ENCODE results near the gene MRPS26. TPM values are rescaled to one million over a fixed set of nuclear protein-coding genes. Genes with fewer than 3 reads are reported as not detected.

The MRPS26 gene
- total and polyA plus RNA-seq, 4 donors = 29.8 to 67.8 (median 57.3) TPM

DNA sequence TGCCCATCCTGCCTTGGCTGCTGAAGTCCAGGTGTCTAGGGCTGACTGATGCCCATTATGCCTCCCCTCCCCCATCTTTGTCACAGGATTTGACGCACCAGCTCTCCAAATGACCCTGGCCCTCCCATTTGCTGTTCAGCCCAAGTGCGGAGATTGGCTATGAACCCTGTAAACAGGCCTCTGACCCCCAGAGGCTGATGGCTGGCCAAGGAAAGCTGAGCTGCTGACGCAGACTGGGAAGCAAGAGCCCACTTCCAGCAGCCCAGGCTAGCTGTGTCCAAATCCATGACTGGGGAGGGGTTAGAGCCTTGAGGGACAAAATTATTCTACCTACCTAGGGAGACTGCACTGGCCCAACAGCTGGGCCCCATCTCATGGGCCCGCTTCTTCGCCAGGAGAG, 3.2 kb upstream of the MRPS26 start:
- 84 to 87% methylated on average over 5 of the region's 5 CpGs for WGBS, 2 donors
- Histone ChIP-seq H3K27ac (ENCODE audit: low read depth in 1 of 2, low read length in 1 of 2) (peak overlapping the region in 1 of 2 donors; percentile 43), H3K27me3 (ENCODE audit: control insufficient read depth in 3 of 3, insufficient read depth in 3 of 3, low read length in 2 of 3) (no peaks in the 10 kb centered on the region), H3K36me3 (ENCODE audit: control insufficient read depth in 4 of 4, insufficient read depth in 4 of 4, low read length in 4 of 4) (peaks cover under 1 to 25% (median 21%) of the 10 kb centered on the region in 4 donors), H3K4me1 (ENCODE audit: control insufficient read depth in 5 of 5, insufficient read depth in 5 of 5, low read length in 5 of 5) (peaks cover 0 to 30% (median 13%) of the 10 kb centered on the region in 5 donors), H3K9ac (ENCODE audit: insufficient read depth in 1 of 2, low read length in 2 of 2) (peak overlapping the region in 1 of 2 donors; percentile 73), H3K4me3 (no peak overlapping the region), H3K9me3 (ENCODE audit: control insufficient read depth in 4 of 4, insufficient read depth in 3 of 4, low read length in 3 of 4) (no peaks in the 10 kb centered on the region)
- ATAC-seq (ENCODE audit: insufficient read depth, low FRiP score) (no peak), DNase-seq (peak; percentile 52 to 72 (median 55))
- TF ChIP-seq, protein P1, sequence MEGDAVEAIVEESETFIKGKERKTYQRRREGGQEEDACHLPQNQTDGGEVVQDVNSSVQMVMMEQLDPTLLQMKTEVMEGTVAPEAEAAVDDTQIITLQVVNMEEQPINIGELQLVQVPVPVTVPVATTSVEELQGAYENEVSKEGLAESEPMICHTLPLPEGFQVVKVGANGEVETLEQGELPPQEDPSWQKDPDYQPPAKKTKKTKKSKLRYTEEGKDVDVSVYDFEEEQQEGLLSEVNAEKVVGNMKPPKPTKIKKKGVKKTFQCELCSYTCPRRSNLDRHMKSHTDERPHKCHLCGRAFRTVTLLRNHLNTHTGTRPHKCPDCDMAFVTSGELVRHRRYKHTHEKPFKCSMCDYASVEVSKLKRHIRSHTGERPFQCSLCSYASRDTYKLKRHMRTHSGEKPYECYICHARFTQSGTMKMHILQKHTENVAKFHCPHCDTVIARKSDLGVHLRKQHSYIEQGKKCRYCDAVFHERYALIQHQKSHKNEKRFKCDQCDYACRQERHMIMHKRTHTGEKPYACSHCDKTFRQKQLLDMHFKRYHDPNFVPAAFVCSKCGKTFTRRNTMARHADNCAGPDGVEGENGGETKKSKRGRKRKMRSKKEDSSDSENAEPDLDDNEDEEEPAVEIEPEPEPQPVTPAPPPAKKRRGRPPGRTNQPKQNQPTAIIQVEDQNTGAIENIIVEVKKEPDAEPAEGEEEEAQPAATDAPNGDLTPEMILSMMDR (IDR thresholded peaks at IDR 0.05; ENCODE audit: control extremely low read depth, extremely low read depth) = no peak

DNA sequence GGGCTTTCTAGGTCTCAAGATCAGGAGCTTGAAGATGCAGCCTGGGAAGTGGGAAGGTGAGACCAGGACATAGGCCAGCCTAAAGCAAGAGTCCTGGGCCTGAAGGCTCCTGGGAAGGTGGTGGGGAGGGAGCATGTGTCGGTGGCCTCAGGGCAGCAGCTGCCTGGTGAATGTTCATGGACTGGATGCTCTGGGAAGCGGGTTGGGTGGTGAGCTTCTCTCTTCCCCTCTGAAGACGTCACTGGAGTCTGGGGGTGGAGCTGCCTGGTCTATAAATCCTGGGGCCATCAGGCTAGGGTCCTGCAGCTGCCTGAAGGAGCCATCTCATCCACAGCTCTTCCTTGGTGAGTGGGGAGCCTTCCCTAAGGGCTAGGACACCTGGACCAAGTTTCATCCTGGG, 2.5 kb upstream of the MRPS26 start, which contains the start of gene GNRH2:
Gene GNRH2 (plus strand): TSS at position 301 of the 400 bp plus-strand sequence. CDS start 793 bp downstream, outside the sequence.
- 76 to 88% methylated on average over 3 of the region's 3 CpGs for WGBS, 2 donors
- no peak for ATAC-seq (ENCODE audit: insufficient read depth, low FRiP score)
- DNase-seq = peak in 1 of 3 donors; percentile 5
- Histone ChIP-seq H3K36me3 (ENCODE audit: control insufficient read depth in 4 of 4, insufficient read depth in 4 of 4, low read length in 4 of 4) (peaks cover 5 to 28% (median 23%) of the 10 kb centered on the region in 4 donors), H3K9ac (ENCODE audit: insufficient read depth in 1 of 2, low read length in 2 of 2) (peak within 1 kb of the TSS in 1 of 2 donors; percentile 73), H3K4me1 (ENCODE audit: control insufficient read depth in 5 of 5, insufficient read depth in 5 of 5, low read length in 5 of 5) (peaks cover 0 to 30% (median 13%) of the 10 kb centered on the region in 5 donors), H3K4me3 (no peak within 1 kb of the TSS), H3K27ac (ENCODE audit: low read depth in 1 of 2, low read length in 1 of 2) (peak within 1 kb of the TSS in 1 of 2 donors; percentile 43), H3K27me3 (ENCODE audit: control insufficient read depth in 3 of 3, insufficient read depth in 3 of 3, low read length in 2 of 3) (no peaks in the 10 kb centered on the region), H3K9me3 (ENCODE audit: control insufficient read depth in 4 of 4, insufficient read depth in 3 of 4, low read length in 3 of 4) (no peaks in the 10 kb centered on the region)
- TF ChIP-seq, protein P1 (IDR thresholded peaks at IDR 0.05; ENCODE audit: control extremely low read depth, extremely low read depth) = no peak

- no peaks in the 10 kb centered on the region for H3K9me3 ChIP-seq (ENCODE audit: control insufficient read depth in 4 of 4, insufficient read depth in 3 of 4, low read length in 3 of 4)
- DNase-seq = no peak
- peaks cover 10 to 26% (median 25%) of the 10 kb centered on the region in 4 donors for H3K36me3 ChIP-seq (ENCODE audit: control insufficient read depth in 4 of 4, insufficient read depth in 4 of 4, low read length in 4 of 4)
- H3K27me3 ChIP-seq (ENCODE audit: control insufficient read depth in 3 of 3, insufficient read depth in 3 of 3, low read length in 2 of 3) = no peaks in the 10 kb centered on the region
- ATAC-seq (ENCODE audit: insufficient read depth, low FRiP score) = no peak
- H3K27ac ChIP-seq (ENCODE audit: low read depth in 1 of 2, low read length in 1 of 2) = peak overlapping the region; percentile 95 to 98
- TF ChIP-seq, protein P1 (IDR thresholded peaks at IDR 0.05; ENCODE audit: control extremely low read depth, extremely low read depth) = no peak
- no peak overlapping the region for H3K4me3 ChIP-seq
- WGBS, 2 donors = 88 to 92% methylated on average over 8 of the region's 8 CpGs
- peaks cover 0 to 30% (median 13%) of the 10 kb centered on the region in 5 donors for H3K4me1 ChIP-seq (ENCODE audit: control insufficient read depth in 5 of 5, insufficient read depth in 5 of 5, low read length in 5 of 5)
- H3K9ac ChIP-seq (ENCODE audit: insufficient read depth in 1 of 2, low read length in 2 of 2) = no peak overlapping the region
Observed at GRCh38 chr20:3044336-3044965, 1.4 kb upstream of the MRPS26 start.
